Measurements from ENCODE around the gene ILKAP.

ILKAP gene

DNA sequence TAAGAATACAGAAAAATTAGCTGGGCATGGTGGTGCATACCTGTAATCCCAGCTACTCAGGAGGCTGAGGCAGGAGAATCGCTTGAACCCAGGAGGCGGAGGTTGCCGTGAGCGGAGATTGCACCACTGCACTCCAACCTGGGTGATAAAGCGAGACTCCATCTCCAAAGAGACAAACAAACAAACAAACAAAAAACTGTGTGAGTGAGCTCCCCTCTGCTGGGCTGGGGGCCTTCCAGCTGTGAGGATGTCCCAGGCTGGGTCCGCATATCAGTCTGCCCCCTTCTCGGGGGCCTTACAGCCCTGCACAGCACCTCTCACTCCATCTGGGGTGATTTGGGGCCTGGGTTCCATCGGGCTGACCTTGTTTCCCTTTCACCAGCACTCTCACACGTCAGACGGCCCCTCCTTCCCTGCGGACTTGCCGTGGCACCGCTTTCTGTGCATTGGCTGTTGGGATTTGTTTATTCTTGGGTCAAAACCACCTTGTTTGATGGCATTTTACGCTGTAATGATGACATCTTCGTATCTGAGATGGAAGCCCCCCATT, 67.8 kb downstream of the ILKAP start:
- no peak for FAIRE-seq

DNA sequence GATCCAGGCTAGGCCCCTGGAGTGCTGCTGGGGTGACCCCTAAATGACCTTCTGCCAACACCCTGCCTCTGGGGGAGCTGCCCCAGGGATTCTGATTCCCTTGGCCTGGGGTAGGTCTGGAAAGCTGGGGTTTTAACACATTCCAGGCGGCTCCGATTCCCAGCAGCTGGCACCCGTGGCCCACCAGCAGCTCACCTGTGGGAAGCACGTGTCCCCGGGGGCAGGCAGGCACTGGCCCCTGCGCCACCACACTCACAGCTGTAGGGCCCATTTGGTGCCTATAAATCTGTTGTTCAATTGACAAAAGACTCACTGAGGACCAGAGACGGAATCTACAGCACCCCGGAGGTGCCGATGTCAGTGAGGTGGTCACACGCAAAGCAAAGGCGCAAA, 69.1 kb downstream of the ILKAP start:
- TF ChIP-seq POLR2A (IDR thresholded peaks at IDR 0.05; ENCODE audit: low read depth, low read length) (no peak), TAF1 (IDR thresholded peaks at IDR 0.05; ENCODE audit: borderline replicate concordance, low read depth, low read length) (no peak), POLR2AphosphoS5 (IDR thresholded peaks at IDR 0.05; ENCODE audit: low read depth, low read length) (no peak)
- DNase-seq (ENCODE audit: insufficient read length) (no peak), FAIRE-seq (no peak)

More for the DNA sequence above, 67.8 kb downstream of the ILKAP start:
- no peak for TF ChIP-seq POLR2AphosphoS5 (IDR thresholded peaks at IDR 0.05; ENCODE audit: low read depth, low read length)
- DNase-seq (ENCODE audit: insufficient read length) = no peak

DNA sequence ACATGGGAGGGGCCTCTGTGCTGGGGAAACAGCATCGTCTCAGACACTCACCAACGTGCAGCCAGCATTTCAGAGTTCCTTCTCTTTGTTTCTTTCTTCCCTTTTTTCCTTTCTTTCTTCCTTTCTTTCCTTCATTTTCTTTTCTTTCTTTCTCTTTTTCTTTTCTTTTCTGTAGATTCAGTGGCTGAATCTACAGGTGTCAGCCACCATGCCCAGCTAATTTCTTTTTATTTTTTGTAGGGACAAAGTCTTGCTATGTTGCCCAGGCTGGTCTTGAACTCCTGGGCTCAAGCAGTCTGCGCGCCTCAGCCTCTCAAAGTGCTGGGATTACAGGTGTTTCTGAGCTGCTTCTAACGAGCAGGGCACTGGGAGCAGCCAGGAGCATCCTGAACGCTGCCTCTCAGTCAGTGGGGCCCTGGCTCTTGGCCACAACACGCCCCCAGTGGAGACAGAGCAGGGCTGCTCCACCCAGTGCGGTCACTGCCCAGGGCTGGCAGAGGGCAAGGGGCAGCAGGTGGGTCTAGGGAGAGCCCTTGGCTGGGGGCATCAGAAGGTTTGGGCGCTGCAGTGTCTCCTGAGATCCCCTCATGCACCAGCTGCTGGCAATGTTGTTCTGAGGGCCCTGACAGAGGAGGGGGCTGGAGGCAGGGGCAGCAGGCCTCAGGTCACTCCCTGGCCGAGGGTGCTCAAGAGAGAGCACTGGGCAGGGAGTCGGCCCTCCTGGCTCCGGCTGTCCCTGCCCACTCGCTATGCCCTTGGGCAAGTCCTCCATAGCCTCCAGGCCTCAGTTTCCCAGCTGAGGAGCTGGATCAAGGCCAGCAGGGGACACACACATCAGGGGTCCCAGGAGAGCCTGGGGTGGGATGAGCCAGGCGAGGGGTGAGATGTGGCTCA, 69.7 kb downstream of the ILKAP start:
- TF ChIP-seq TAF1 (IDR thresholded peaks at IDR 0.05; ENCODE audit: borderline replicate concordance, low read depth, low read length) = no peak
- no peak for TF ChIP-seq POLR2AphosphoS5 (IDR thresholded peaks at IDR 0.05; ENCODE audit: low read depth, low read length)
- no peak for TF ChIP-seq POLR2A (IDR thresholded peaks at IDR 0.05; ENCODE audit: low read depth, low read length)
- DNase-seq (ENCODE audit: insufficient read length) (no peak), FAIRE-seq (no peak)

- no peak for TF ChIP-seq TAF1 (IDR thresholded peaks at IDR 0.05; ENCODE audit: borderline replicate concordance, low read depth, low read length)
- no peak for TF ChIP-seq POLR2AphosphoS5 (IDR thresholded peaks at IDR 0.05; ENCODE audit: low read depth, low read length)
- TF ChIP-seq POLR2A (IDR thresholded peaks at IDR 0.05; ENCODE audit: low read depth, low read length) = no peak
- DNase-seq (ENCODE audit: insufficient read length) (no peak), FAIRE-seq (no peak)
Observed at GRCh38 chr2:238132463-238133450, 70.7 kb downstream of the ILKAP start.

DNA sequence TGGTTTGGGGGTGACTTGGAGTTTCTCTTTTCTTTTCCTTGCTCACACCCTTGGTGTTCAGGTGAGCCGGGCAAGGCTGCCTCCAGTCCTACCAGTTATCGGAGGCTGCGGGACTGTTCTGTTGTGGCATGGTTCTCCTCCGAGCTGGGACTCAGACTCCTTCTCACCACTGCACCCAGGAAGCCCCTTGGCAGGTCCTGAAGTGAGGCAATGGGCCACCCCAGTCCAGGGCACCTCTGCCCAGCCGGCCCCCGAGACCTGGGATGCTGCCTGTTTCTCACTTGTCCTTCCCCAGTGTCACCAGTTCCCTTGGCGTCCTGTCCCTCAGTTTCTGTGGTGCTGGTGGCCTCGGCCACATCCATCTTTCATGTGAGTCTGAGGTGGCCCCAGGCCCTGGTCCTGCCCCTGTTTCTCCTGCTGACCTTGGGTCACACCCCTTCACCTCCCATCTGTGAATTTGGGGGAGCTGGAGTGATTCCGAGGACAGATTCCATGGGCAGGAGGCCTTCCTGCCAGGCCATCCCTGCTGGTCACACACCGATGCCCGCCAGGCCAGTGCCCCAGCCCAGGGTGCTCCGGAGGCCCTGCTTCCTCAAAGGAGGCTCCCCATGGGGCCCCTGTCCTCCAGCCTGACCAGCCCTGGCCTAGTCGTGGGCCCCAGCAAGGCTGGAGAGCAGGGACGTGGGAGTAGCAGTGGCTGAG, 71.6 kb downstream of the ILKAP start:
- DNase-seq (ENCODE audit: insufficient read length) (no peak), FAIRE-seq (no peak)
- TF ChIP-seq POLR2A (IDR thresholded peaks at IDR 0.05; ENCODE audit: low read depth, low read length) = no peak
- TF ChIP-seq TAF1 (IDR thresholded peaks at IDR 0.05; ENCODE audit: borderline replicate concordance, low read depth, low read length) = no peak
- no peak for TF ChIP-seq POLR2AphosphoS5 (IDR thresholded peaks at IDR 0.05; ENCODE audit: low read depth, low read length)

DNA sequence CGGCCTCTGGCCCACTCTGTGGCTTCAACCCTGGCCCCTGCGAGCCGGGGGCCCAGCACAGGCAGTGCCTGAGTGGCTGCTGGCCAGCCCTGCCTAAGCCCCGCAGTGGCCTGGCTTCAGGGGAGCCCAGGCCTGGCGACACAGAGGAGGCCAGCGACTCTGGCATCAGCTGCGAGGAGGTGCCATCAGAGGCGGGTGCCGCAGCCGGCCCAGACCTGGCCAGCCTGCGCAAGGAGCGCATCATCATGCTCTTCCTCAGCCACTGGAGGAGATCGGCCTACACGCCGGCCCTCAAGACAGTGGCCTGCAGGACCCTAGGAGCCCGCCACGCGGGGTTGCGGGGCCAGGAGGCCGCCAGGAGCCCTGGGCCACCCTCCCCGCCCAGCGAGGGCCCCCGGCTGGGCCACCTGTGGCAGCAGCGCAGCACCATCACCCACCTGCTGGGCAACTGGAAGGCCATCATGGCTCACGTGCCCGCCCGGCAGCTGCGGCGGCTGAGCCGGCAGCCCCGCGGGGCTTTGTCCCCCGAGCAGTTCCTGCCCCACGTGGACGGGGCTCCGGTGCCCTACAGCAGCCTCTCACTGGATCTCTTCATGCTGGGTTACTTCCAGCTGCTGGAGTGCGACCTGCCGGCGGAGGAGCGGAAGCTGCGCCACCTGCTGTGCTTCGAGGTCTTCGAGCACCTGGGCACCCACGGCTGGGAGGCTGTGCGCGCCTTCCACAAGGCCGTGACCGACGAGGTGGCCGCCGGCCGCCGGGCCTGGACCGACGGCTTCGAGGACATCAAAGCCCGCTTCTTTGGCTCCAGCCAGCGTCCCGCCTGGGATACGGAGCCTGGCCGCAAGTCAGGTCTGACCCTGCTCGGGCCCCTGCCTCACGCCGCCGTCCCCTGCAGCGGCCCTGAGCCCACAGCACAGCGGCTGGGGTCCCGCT, 72.5 kb downstream of the ILKAP start:
- FAIRE-seq = no peak
- TF ChIP-seq POLR2A (IDR thresholded peaks at IDR 0.05; ENCODE audit: low read depth, low read length) = no peak
- TF ChIP-seq TAF1 (IDR thresholded peaks at IDR 0.05; ENCODE audit: borderline replicate concordance, low read depth, low read length) = no peak
- TF ChIP-seq POLR2AphosphoS5 (IDR thresholded peaks at IDR 0.05; ENCODE audit: low read depth, low read length) = no peak

GRCh38 chr2:238130111-238130695, 73.3 kb downstream of the ILKAP start:
- TF ChIP-seq POLR2A (IDR thresholded peaks at IDR 0.05; ENCODE audit: low read depth, low read length) = no peak
- no peak for TF ChIP-seq POLR2AphosphoS5 (IDR thresholded peaks at IDR 0.05; ENCODE audit: low read depth, low read length)
- TF ChIP-seq TAF1 (IDR thresholded peaks at IDR 0.05; ENCODE audit: borderline replicate concordance, low read depth, low read length) = no peak
- DNase-seq (ENCODE audit: insufficient read length) (no peak), FAIRE-seq (no peak)

More for the DNA sequence above, 72.5 kb downstream of the ILKAP start:
- DNase-seq (ENCODE audit: insufficient read length) = no peak

- FAIRE-seq (no peak), DNase-seq (ENCODE audit: insufficient read length) (no peak)
- TF ChIP-seq TAF1 (IDR thresholded peaks at IDR 0.05; ENCODE audit: borderline replicate concordance, low read depth, low read length) (no peak), POLR2AphosphoS5 (IDR thresholded peaks at IDR 0.05; ENCODE audit: low read depth, low read length) (no peak), POLR2A (IDR thresholded peaks at IDR 0.05; ENCODE audit: low read depth, low read length) (no peak)
Observed at GRCh38 chr2:238129166-238130010, 74.1 kb downstream of the ILKAP start.

GRCh38 chr2:238128534-238129001, 74.9 kb downstream of the ILKAP start:
- TF ChIP-seq POLR2AphosphoS5 (IDR thresholded peaks at IDR 0.05; ENCODE audit: low read depth, low read length) (no peak), TAF1 (IDR thresholded peaks at IDR 0.05; ENCODE audit: borderline replicate concordance, low read depth, low read length) (no peak), POLR2A (IDR thresholded peaks at IDR 0.05; ENCODE audit: low read depth, low read length) (no peak)
- DNase-seq (ENCODE audit: insufficient read length) = no peak
- FAIRE-seq = no peak

Data from GM12892 (cell line).